ENCODE measurements around the gene TRAM2.

The TRAM2 gene

GRCh38 chr6:52557389-52558265 is 19.2 kb downstream of the TRAM2 start:
- no peaks in the 10 kb centered on the region for H3K36me3 ChIP-seq (ENCODE audit: control insufficient read depth, insufficient read depth, low read length)
- H3K9ac ChIP-seq (ENCODE audit: low read length): no peak overlapping the region
- H3K4me1 ChIP-seq (ENCODE audit: control insufficient read depth, insufficient read depth, low read length): peaks cover 22% of the 10 kb centered on the region
- H3K27ac ChIP-seq (ENCODE audit: low read depth, low read length): peak overlapping the region; percentile 66
- H3K27me3 ChIP-seq (ENCODE audit: control insufficient read depth, insufficient read depth, low read length): no peaks in the 10 kb centered on the region
- H3K4me3 ChIP-seq (ENCODE audit: low read length): peak overlapping the region; percentile 30

DNA sequence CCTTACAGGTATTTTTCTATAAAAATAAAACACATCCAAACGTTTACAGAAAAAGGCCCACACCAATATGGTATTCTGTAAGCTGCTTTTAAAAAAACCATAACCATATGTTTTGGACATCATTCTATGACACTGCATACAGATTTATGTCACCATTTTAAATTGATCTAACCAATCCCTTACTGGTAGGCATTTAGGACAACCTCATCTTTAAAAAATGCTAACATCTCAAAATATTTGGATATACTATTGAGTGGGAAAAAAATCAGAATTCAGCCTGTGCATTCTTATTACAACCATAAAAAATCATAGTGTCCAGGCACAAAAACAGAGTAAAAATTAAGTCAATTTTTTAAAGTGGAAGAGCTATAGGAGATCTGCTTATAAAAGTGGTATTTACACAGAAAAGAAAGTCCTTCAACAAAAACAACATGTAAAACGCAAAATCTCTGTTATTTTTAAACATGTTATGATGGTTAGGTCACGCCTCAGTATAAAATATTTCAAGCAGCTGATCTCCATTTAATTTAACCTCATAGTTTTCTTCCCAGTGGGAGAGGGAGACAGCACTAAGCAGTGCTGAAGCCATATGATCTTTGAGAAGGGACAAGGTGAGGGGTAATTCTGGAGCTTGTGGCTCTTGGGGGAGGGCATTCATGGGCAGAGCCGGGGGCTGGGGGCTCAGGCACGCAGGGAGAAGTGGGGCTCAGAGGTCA is 21.2 kb downstream of the TRAM2 start:
- no peak overlapping the region for H3K27ac ChIP-seq (ENCODE audit: low read depth, low read length)
- H3K36me3 ChIP-seq (ENCODE audit: control insufficient read depth, insufficient read depth, low read length): no peaks in the 10 kb centered on the region
- H3K4me1 ChIP-seq (ENCODE audit: control insufficient read depth, insufficient read depth, low read length): peaks cover 39% of the 10 kb centered on the region
- H3K27me3 ChIP-seq (ENCODE audit: control insufficient read depth, insufficient read depth, low read length): no peaks in the 10 kb centered on the region
- H3K9ac ChIP-seq (ENCODE audit: low read length): no peak overlapping the region
- no peak overlapping the region for H3K4me3 ChIP-seq (ENCODE audit: low read length)

GRCh38 chr6:52554684-52555280 is 22.1 kb downstream of the TRAM2 start:
- H3K4me3 ChIP-seq (ENCODE audit: low read length): no peak overlapping the region
- no peaks in the 10 kb centered on the region for H3K27me3 ChIP-seq (ENCODE audit: control insufficient read depth, insufficient read depth, low read length)
- H3K9ac ChIP-seq (ENCODE audit: low read length): no peak overlapping the region
- no peaks in the 10 kb centered on the region for H3K36me3 ChIP-seq (ENCODE audit: control insufficient read depth, insufficient read depth, low read length)
- peaks cover 37% of the 10 kb centered on the region for H3K4me1 ChIP-seq (ENCODE audit: control insufficient read depth, insufficient read depth, low read length)
- no peak overlapping the region for H3K27ac ChIP-seq (ENCODE audit: low read depth, low read length)

DNA sequence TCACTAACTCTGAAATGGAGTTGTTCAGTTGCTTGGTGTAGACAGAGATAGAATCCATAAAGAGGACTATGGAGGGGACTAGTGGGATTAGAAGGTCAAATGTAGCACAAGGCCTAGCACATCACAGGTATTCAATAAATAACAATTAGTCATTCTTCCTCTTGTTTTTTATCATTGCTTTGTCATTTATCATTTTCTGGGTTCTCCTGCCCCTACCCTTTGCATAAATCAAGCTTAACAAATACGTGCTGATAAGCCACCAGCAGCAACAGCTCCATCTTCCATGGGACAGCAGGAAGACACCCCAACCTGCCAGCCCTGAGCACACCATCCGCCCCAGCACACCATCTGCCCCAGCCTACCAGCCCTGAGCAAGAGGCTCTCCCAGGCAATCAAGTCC is 23.1 kb downstream of the TRAM2 start:
- Histone ChIP-seq H3K4me1 (ENCODE audit: control insufficient read depth, insufficient read depth, low read length) (peaks cover 37% of the 10 kb centered on the region), H3K27me3 (ENCODE audit: control insufficient read depth, insufficient read depth, low read length) (no peaks in the 10 kb centered on the region), H3K36me3 (ENCODE audit: control insufficient read depth, insufficient read depth, low read length) (no peaks in the 10 kb centered on the region), H3K4me3 (ENCODE audit: low read length) (no peak overlapping the region), H3K27ac (ENCODE audit: low read depth, low read length) (no peak overlapping the region), H3K9ac (ENCODE audit: low read length) (no peak overlapping the region)

- Histone ChIP-seq H3K27ac (ENCODE audit: low read depth, low read length) (no peak overlapping the region), H3K4me1 (ENCODE audit: control insufficient read depth, insufficient read depth, low read length) (peaks cover 37% of the 10 kb centered on the region), H3K4me3 (ENCODE audit: low read length) (no peak overlapping the region), H3K36me3 (ENCODE audit: control insufficient read depth, insufficient read depth, low read length) (no peaks in the 10 kb centered on the region), H3K27me3 (ENCODE audit: control insufficient read depth, insufficient read depth, low read length) (no peaks in the 10 kb centered on the region), H3K9ac (ENCODE audit: low read length) (no peak overlapping the region)
Measured at GRCh38 chr6:52553158-52553557, 23.7 kb downstream of the TRAM2 start.

GRCh38 chr6:52552278-52552643 is 24.6 kb downstream of the TRAM2 start:
- no peaks in the 10 kb centered on the region for H3K36me3 ChIP-seq (ENCODE audit: control insufficient read depth, insufficient read depth, low read length)
- H3K27ac ChIP-seq (ENCODE audit: low read depth, low read length): peak overlapping the region; percentile 75
- H3K9ac ChIP-seq (ENCODE audit: low read length): no peak overlapping the region
- H3K4me1 ChIP-seq (ENCODE audit: control insufficient read depth, insufficient read depth, low read length): peaks cover 30% of the 10 kb centered on the region
- H3K4me3 ChIP-seq (ENCODE audit: low read length): peak overlapping the region; percentile 50
- H3K27me3 ChIP-seq (ENCODE audit: control insufficient read depth, insufficient read depth, low read length): no peaks in the 10 kb centered on the region

DNA sequence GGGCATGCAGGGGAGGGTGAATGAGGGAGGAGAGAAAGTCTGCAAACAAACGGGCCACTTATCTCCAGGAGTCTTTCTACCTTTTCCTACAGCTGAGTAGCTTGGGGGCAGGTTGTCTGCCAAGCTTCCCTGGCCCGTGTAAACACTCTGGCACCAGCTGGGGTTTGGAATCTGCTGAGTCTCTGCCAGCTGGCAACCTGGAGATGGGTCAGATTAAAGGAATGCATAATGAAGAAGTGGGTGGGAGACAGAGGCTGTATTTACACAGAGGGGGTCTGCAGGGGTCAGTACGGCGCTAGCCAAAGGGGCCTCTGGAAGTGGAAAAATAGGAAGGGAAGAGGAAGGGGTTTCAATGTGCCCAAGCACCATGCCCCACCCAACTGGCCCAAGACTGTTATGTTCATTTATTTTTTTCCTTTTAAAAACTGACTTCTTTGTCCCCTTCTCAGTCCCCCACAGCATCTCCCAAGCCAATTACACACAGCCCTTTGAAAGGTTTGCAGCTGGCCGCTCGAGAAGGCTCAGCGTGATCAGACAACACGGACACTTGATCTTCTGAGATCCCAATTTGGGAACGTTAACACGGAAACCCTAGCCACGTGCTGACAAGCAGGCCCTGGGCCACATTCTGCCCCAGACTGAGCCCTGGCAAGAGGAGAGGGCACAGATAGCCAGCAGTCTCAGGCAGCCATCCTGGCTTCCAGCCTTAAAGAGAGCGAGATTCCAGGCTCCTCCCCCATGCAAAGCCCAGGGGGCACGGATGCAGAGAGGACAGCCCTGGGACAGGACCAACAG is 25.2 kb downstream of the TRAM2 start:
- Histone ChIP-seq H3K27me3 (ENCODE audit: control insufficient read depth, insufficient read depth, low read length) (no peaks in the 10 kb centered on the region), H3K36me3 (ENCODE audit: control insufficient read depth, insufficient read depth, low read length) (no peaks in the 10 kb centered on the region), H3K4me3 (ENCODE audit: low read length) (peak overlapping the region; percentile 50), H3K27ac (ENCODE audit: low read depth, low read length) (peak overlapping the region; percentile 75), H3K9ac (ENCODE audit: low read length) (no peak overlapping the region), H3K4me1 (ENCODE audit: control insufficient read depth, insufficient read depth, low read length) (peaks cover 27% of the 10 kb centered on the region)

DNA sequence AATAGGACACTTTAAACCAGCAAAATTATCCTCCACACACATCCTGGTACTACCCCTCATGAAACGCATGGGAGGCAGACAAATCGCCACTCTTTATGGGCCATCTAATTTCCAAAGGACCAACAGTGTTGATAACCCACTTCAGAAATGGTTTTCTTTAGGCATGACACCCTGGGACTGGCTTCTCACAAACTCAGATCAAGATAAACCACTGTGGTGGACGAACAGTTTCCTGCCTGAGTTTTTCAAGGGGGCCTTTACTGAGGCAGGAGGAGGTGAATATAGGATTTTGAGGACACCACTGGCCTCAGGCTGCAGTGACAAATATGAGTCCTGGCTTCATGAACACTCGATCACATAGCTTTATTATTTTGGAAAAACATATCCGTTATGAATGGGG is 26.0 kb downstream of the TRAM2 start:
- Histone ChIP-seq H3K4me3 (ENCODE audit: low read length) (peak overlapping the region; percentile 23), H3K9ac (ENCODE audit: low read length) (no peak overlapping the region), H3K4me1 (ENCODE audit: control insufficient read depth, insufficient read depth, low read length) (peaks cover 26% of the 10 kb centered on the region), H3K27ac (ENCODE audit: low read depth, low read length) (no peak overlapping the region), H3K36me3 (ENCODE audit: control insufficient read depth, insufficient read depth, low read length) (no peaks in the 10 kb centered on the region), H3K27me3 (ENCODE audit: control insufficient read depth, insufficient read depth, low read length) (no peaks in the 10 kb centered on the region)

DNA sequence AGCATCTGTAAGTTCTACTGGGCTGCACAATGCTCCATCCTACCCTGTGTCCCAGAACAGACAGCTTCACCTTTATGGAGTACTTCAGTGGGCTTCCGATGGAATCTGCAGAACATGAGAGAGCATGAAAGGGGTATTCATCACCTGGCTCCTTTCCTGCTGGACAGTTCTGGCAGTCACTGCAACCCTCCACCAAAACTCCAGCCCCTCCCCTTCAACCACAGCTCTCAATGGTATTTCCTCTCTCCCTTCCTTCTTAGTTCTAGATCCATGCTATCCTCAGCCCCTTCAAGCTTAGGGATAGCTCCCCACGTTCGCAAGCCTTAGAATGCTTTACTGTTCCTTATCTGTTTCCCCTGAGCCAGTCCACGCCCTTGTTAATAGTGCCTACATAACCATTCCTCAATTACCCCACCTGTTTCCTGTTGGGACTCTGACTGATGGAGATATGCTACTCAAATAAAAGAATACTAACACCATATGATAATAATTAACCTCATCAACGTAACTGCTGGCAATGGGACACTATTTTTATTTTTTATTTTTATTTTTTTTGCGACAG is 26.8 kb downstream of the TRAM2 start:
- H3K4me1 ChIP-seq (ENCODE audit: control insufficient read depth, insufficient read depth, low read length): peaks cover 24% of the 10 kb centered on the region
- H3K4me3 ChIP-seq (ENCODE audit: low read length): no peak overlapping the region
- H3K36me3 ChIP-seq (ENCODE audit: control insufficient read depth, insufficient read depth, low read length): no peaks in the 10 kb centered on the region
- H3K27ac ChIP-seq (ENCODE audit: low read depth, low read length): no peak overlapping the region
- H3K9ac ChIP-seq (ENCODE audit: low read length): no peak overlapping the region
- no peaks in the 10 kb centered on the region for H3K27me3 ChIP-seq (ENCODE audit: control insufficient read depth, insufficient read depth, low read length)

- Histone ChIP-seq H3K4me1 (ENCODE audit: control insufficient read depth, insufficient read depth, low read length) (peaks cover 24% of the 10 kb centered on the region), H3K27me3 (ENCODE audit: control insufficient read depth, insufficient read depth, low read length) (no peaks in the 10 kb centered on the region), H3K9ac (ENCODE audit: low read length) (no peak overlapping the region), H3K27ac (ENCODE audit: low read depth, low read length) (no peak overlapping the region), H3K4me3 (ENCODE audit: low read length) (no peak overlapping the region), H3K36me3 (ENCODE audit: control insufficient read depth, insufficient read depth, low read length) (no peaks in the 10 kb centered on the region)
Measured at GRCh38 chr6:52549428-52549827, 27.4 kb downstream of the TRAM2 start.

- H3K4me3 ChIP-seq (ENCODE audit: low read length): no peak overlapping the region
- H3K9ac ChIP-seq (ENCODE audit: low read length): no peak overlapping the region
- no peak overlapping the region for H3K27ac ChIP-seq (ENCODE audit: low read depth, low read length)
- no peaks in the 10 kb centered on the region for H3K27me3 ChIP-seq (ENCODE audit: control insufficient read depth, insufficient read depth, low read length)
- no peaks in the 10 kb centered on the region for H3K36me3 ChIP-seq (ENCODE audit: control insufficient read depth, insufficient read depth, low read length)
- H3K4me1 ChIP-seq (ENCODE audit: control insufficient read depth, insufficient read depth, low read length): peaks cover 28% of the 10 kb centered on the region
Measured at GRCh38 chr6:52548999-52549398, 27.9 kb downstream of the TRAM2 start.

GRCh38 chr6:52548353-52548713 is 28.5 kb downstream of the TRAM2 start:
- Histone ChIP-seq H3K4me3 (ENCODE audit: low read length) (no peak overlapping the region), H3K27me3 (ENCODE audit: control insufficient read depth, insufficient read depth, low read length) (no peaks in the 10 kb centered on the region), H3K36me3 (ENCODE audit: control insufficient read depth, insufficient read depth, low read length) (no peaks in the 10 kb centered on the region), H3K27ac (ENCODE audit: low read depth, low read length) (no peak overlapping the region), H3K4me1 (ENCODE audit: control insufficient read depth, insufficient read depth, low read length) (peaks cover 34% of the 10 kb centered on the region), H3K9ac (ENCODE audit: low read length) (no peak overlapping the region)

All from rectal smooth muscle tissue (tissue), 1 donor.